ENCODE results near the gene TTC38. TPM values are rescaled to one million over a fixed set of nuclear protein-coding genes. Genes with fewer than 3 reads are reported as not detected.
A peak's percentile ranks its signal among the peaks of the same experiment; 100 is the strongest.

TTC38 gene
- total RNA-seq, 2 donors from 2014 or later: 22.6 to 41.7 TPM

DNA sequence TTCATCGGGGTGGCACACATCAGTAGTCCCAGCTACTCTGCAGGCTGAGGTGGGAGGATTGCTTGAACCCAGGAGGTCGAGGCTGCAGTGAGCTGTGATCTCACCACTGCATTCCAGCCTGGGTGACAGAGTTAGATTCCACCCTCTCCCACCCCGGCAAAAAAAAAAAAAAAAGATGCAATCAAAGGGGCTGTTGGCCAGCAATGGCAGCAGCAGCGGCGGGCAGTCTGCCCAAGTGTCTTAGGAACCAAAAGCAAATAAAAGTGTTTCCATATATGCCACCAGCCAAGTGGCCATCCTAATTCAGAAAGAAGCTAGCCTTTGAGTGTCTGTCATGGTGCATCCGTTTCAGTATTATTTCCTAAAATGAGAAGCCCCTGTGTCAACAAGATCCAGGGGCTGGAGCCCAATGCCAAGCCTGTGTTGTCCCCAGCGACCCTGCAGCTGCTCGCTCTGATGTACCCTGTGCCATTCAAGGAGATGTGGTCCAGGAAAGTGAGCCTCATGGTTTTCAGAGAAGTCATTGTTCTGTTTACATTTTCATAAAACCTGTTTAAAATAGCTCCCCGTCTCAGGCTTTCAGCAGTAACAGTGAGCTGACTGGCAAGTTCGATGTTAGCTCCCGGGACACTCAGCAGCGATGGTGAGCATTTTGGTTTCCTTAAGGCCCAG, 30.2 kb upstream of the TTC38 start:
- Histone ChIP-seq H3K36me3 (peaks cover 4% of the 10 kb centered on the region), H3K27me3 (no peaks in the 10 kb centered on the region), H3K4me3 (no peak overlapping the region), H3K27ac (peak overlapping the region; percentile 76 to 78), H3K4me1 (peaks cover 0 to 39% of the 10 kb centered on the region in 2 donors), H3K9me3 (no peaks in the 10 kb centered on the region)
- DNase-seq (ENCODE audit: low spot score): no peak
- no peak for TF ChIP-seq CTCF (IDR thresholded peaks at IDR 0.05)

- H3K27ac ChIP-seq: peak overlapping the region; percentile 76 to 78
- no peaks in the 10 kb centered on the region for H3K27me3 ChIP-seq
- peaks cover 0 to 35% of the 10 kb centered on the region in 2 donors for H3K4me1 ChIP-seq
- no peak overlapping the region for H3K4me3 ChIP-seq
- no peak for DNase-seq (ENCODE audit: low spot score)
- no peaks in the 10 kb centered on the region for H3K9me3 ChIP-seq
- peaks cover 4% of the 10 kb centered on the region for H3K36me3 ChIP-seq
- no peak for TF ChIP-seq CTCF (IDR thresholded peaks at IDR 0.05)
Observed at GRCh38 chr22:46238541-46238940, 29.3 kb upstream of the TTC38 start.

DNA sequence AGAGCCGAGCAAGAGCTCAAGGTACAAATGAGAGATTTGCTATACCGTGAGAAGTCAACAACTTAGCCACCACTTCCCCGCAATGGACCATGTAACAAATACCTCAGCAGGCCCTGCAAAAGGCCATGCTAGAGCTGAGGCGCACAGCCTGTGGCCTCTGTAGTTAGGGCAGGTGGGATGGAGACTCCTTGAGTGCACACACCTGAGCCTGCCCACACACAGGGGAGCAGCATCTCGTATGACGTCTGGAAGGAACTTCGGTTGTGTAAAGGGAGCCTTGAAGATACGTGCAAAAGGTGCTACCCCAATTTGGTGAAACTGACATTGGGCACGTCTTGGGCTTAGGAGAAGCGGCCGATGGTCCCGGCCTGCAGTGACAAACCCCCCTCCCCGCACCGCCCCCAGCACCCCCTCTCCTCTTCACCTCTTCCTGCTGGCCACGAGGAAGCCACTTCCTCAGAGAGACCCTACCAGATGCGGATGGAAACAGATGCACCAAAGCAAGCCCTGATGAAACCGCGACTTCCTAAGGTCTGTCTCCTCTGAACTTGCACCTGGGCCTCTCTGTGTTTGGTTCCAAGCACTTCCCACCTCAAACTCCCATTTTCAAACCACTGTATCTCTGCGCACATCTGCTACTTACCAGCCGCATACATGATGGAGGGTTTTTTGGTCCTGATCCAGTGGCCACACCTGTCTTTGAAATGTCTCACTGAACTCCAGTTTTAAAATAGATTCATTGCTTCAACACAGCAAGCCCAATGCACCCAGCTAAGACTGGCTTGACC, 28.4 kb upstream of the TTC38 start:
- peak overlapping the region; percentile 76 to 78 for H3K27ac ChIP-seq
- no peak overlapping the region for H3K4me3 ChIP-seq
- peaks cover 0 to 31% of the 10 kb centered on the region in 2 donors for H3K4me1 ChIP-seq
- no peak for DNase-seq (ENCODE audit: low spot score)
- H3K36me3 ChIP-seq: peaks cover 13% of the 10 kb centered on the region
- H3K27me3 ChIP-seq: no peaks in the 10 kb centered on the region
- H3K9me3 ChIP-seq: no peaks in the 10 kb centered on the region
- no peak for TF ChIP-seq CTCF (IDR thresholded peaks at IDR 0.05)

DNA sequence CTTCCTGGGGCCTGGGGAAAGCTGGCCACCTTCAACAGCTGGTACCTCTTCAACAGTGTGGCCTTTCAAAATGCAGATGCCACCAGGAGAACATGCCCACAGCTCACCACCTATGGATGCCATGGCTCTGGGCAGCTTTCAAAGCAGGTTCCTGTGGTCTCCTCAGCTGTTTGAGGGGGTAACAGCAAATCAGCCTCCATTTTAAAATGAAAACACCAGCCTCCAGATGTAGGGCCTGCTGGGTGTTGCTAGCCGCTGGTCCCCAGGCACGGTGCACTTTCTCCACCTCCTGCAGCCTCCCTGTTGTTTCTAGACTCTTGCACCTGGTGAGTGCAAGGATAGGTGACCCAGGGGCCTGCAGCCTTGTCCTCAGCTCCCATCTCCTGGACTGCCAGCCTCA, 27.7 kb upstream of the TTC38 start:
- Histone ChIP-seq H3K9me3 (no peaks in the 10 kb centered on the region), H3K27me3 (no peaks in the 10 kb centered on the region), H3K4me1 (peaks cover 0 to 37% of the 10 kb centered on the region in 2 donors), H3K27ac (peak overlapping the region; percentile 37 to 76), H3K36me3 (peaks cover 18% of the 10 kb centered on the region), H3K4me3 (no peak overlapping the region)
- DNase-seq (ENCODE audit: low spot score): no peak
- no peak for TF ChIP-seq CTCF (IDR thresholded peaks at IDR 0.05)

DNA sequence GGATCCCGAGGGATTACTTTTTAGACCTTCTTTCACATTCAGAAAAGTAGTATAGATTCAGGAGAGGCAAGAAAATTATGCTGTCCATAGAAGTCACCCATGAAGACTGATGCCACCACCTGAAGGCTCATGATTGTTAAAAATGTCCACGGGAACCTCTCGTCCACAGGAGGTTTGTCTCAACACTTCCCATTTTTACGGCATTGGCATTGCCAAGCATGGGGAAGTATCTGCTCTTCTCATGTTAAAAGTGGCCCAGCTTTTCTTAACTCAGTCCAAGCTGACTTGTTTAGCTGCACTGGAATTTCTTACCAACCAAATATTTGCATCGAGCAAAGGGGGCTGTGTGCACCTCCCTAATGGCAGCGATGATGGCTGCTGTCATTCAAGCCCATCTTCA, 27.3 kb upstream of the TTC38 start:
- Histone ChIP-seq H3K9me3 (no peaks in the 10 kb centered on the region), H3K4me3 (no peak overlapping the region), H3K27me3 (no peaks in the 10 kb centered on the region), H3K36me3 (peaks cover 18% of the 10 kb centered on the region), H3K27ac (peak overlapping the region; percentile 70 to 76), H3K4me1 (peaks cover 0 to 41% of the 10 kb centered on the region in 2 donors)
- no peak for DNase-seq (ENCODE audit: low spot score)
- TF ChIP-seq CTCF (IDR thresholded peaks at IDR 0.05): no peak

Data from right atrium auricular region (tissue), 2 donors.